Measurements from ENCODE around the gene TSPO2. TPM values are rescaled to one million over a fixed set of nuclear protein-coding genes. Genes with fewer than 3 reads are reported as not detected.

TSPO2 gene
- total and polyA plus RNA-seq, 9 of the 15 experiments (the other 6 are each of a cell fraction or from before 2014, with no cell fraction given) = not detected

DNA sequence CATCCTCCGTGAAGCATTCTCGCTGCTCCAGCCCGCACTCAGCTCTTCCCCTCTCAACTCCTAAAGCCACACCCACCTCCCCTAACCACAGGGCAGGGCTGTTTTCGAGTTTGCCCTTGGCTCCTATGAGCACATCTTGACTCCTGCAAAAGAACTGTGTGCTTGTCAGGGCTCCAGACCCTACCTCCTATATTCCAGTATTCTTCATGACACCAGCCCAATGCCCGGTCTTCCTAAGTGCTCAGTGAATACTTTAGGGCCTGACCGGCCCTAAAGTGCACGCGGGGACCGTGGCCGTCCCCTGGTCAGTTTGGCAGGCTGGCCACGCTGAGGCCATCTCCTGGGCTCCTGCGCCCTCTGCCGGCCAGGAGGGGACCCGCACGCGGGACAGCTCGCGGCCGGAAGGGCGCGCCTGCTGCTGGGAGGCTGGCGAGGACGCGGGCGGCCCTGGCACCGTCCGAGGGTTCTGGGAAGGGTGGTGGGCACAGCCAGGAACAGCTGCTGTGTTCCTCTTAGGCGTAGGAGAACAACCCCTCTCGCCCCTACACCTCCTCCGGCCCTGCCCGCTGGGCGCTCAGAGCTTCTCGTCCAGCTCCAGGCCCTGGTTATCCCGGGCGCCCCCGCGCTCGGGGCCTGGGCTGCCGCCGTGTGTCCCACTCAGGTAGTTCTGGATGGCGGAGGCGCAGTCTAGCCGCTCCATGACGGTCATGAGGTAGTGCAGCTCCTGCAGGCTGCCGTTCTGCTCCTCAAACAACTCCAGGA is 14.3 kb upstream of the TSPO2 start (continued):
- TF ChIP-seq, protein P1, sequence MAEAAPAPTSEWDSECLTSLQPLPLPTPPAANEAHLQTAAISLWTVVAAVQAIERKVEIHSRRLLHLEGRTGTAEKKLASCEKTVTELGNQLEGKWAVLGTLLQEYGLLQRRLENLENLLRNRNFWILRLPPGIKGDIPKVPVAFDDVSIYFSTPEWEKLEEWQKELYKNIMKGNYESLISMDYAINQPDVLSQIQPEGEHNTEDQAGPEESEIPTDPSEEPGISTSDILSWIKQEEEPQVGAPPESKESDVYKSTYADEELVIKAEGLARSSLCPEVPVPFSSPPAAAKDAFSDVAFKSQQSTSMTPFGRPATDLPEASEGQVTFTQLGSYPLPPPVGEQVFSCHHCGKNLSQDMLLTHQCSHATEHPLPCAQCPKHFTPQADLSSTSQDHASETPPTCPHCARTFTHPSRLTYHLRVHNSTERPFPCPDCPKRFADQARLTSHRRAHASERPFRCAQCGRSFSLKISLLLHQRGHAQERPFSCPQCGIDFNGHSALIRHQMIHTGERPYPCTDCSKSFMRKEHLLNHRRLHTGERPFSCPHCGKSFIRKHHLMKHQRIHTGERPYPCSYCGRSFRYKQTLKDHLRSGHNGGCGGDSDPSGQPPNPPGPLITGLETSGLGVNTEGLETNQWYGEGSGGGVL (CRISPR knock-in tag; IDR thresholded peaks at IDR 0.05) = no peak
- TF ChIP-seq, protein P2, sequence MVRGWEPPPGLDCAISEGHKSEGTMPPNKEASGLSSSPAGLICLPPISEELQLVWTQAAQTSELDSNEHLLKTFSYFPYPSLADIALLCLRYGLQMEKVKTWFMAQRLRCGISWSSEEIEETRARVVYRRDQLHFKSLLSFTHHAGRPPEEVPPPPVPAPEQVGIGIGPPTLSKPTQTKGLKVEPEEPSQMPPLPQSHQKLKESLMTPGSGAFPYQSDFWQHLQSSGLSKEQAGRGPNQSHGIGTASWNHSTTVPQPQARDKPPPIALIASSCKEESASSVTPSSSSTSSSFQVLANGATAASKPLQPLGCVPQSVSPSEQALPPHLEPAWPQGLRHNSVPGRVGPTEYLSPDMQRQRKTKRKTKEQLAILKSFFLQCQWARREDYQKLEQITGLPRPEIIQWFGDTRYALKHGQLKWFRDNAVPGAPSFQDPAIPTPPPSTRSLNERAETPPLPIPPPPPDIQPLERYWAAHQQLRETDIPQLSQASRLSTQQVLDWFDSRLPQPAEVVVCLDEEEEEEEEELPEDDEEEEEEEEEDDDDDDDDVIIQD (CRISPR knock-in tag; IDR thresholded peaks at IDR 0.05) = no peak
- no peak for TF ChIP-seq ZNF785 (CRISPR knock-in tag; IDR thresholded peaks at IDR 0.05)
- TF ChIP-seq SMC3 (conservative IDR thresholded peaks at IDR 0.05; ENCODE audit: insufficient read depth, low read depth, low read length) = peak; percentile 91
- no peak for TF ChIP-seq HCFC1 (IDR thresholded peaks at IDR 0.05; ENCODE audit: low read depth, low read length)
- no peak; the same call in 1 of the 2 replicates for TF ChIP-seq NFIC (IDR thresholded peaks at IDR 0.05)
- no peak for TF ChIP-seq TCF7L2 (IDR thresholded peaks at IDR 0.05; ENCODE audit: low read depth, low read length)
- TF ChIP-seq YBX1 (IDR thresholded peaks at IDR 0.05) = no peak
- TF ChIP-seq MAFF (IDR thresholded peaks at IDR 0.05; ENCODE audit: low read length) = no peak
- TF ChIP-seq YY1 (IDR thresholded peaks at IDR 0.05; ENCODE audit: borderline replicate concordance in 1 of 3, control insufficient read depth in 1 of 3, extremely low read depth in 1 of 3, insufficient read depth in 3 of 3, insufficient read length in 1 of 3, insufficient replicate concordance in 2 of 3, low read depth in 1 of 3, low read length in 2 of 3) = peak in 1 of 3 experiments; percentile 51
- TF ChIP-seq ZNF124 (CRISPR knock-in tag; IDR thresholded peaks at IDR 0.05) = no peak
- 0 out of 2 replicates have a peak, but pooled peaks have one; percentile 39 for TF ChIP-seq HDAC2 (IDR thresholded peaks at IDR 0.05)
- TF ChIP-seq COPS2 (conservative IDR thresholded peaks at IDR 0.05) = no peak
- no peak for TF ChIP-seq RBM34 (IDR thresholded peaks at IDR 0.05; ENCODE audit: borderline replicate concordance, insufficient read depth, low read length)
- no peak for TF ChIP-seq RBM17 (IDR thresholded peaks at IDR 0.05; ENCODE audit: borderline replicate concordance, low read depth, low read length)
- TF ChIP-seq KDM1A (IDR thresholded peaks at IDR 0.05) = no peak
- no peak for TF ChIP-seq RFX7 (CRISPR knock-in tag; IDR thresholded peaks at IDR 0.05)
- peak; percentile 83; the same call in 1 of the 2 replicates for TF ChIP-seq CTBP1 (IDR thresholded peaks at IDR 0.05; ENCODE audit: borderline replicate concordance)
- TF ChIP-seq ZNF165 (CRISPR knock-in tag; IDR thresholded peaks at IDR 0.05; ENCODE audit: borderline replicate concordance) = no peak; the same call in 1 of the 2 replicates
- no peak for TF ChIP-seq ZNF79 (CRISPR knock-in tag; IDR thresholded peaks at IDR 0.05; ENCODE audit: low read depth)
- no peak for TF ChIP-seq SRF (CRISPR knock-in tag; IDR thresholded peaks at IDR 0.05)
- peak; percentile 55 to 59; a peak in 3 of 4 replicates for TF ChIP-seq MNT (conservative IDR thresholded peaks at IDR 0.05)
- no peak for TF ChIP-seq HDAC8 (tag; IDR thresholded peaks at IDR 0.05)
- no peak for TF ChIP-seq ZNF561 (CRISPR knock-in tag; conservative IDR thresholded peaks at IDR 0.05)

Data from K562 (cell line).